ENCODE measurements around the gene NMNAT2.
"Not testable (repeated sequence)": the region's sequence is repeated elsewhere in the genome, so short reads cannot be mapped to it uniquely, and the experiment has no call there.

NMNAT2 gene

DNA sequence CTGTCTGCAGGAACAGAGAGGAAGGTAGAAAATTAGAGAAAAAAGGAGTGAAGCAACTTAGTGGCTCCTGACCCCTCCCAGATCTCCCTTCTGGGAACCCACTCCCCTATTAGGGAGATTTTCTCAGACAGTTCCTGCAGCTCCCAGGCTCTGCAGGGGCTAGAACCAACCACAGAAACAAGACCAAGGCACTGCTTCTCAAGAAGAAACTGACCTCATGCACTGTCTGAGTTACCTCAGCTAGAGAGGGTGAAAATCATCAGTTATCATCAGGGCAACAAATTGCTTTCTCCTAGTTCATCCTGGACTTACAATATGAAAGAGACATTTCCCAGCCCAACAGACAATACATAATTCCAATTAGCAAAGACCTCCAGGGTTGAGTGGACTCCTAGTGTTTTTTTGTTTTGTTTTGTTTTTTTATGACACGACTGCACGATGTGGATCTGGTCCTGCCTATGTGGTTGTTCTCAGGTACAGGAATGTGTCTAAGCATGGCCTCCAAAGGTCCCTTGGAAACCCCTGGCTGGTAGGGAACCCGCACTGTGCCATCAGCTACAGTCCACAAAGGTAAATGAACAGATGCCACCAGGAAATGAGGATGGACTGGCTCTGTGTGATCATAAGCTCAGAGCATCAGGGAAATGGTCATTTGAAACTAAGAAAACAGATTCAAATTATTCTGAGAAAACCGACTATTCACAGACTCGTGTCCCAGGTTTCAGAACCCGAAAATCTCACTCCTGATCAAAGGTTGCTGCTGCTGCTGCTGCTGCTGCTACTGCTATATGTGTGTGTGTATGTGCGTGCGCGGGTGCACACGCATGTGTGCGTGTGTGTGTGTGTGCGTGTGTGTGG, 166.8 kb downstream of the NMNAT2 start:
- no peak for DNase-seq

DNA sequence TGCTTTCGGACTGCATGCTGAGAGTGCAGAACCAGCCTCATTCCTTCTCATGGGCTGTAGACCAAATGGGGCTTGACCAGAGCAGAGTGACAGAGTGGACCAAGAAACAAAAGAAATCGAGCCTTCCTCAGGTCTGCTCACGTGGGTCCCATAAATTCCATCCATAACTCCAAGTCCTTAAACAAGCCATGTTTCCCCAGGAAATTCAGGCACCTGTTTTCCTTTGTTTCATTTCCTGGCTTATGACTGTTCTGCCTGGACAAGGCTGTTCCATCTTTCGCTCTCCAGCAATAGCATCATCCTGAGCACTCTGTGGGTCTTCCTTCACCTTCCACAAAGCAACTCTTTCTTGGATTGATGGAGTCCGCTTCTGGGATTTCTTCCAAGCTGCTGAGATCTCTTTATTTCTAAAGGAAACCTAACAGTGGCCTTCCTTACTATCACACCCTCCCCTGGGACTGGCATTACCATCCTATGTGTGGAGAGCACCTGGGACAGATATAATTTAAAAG, 168.2 kb downstream of the NMNAT2 start:
- no peak for DNase-seq

DNA sequence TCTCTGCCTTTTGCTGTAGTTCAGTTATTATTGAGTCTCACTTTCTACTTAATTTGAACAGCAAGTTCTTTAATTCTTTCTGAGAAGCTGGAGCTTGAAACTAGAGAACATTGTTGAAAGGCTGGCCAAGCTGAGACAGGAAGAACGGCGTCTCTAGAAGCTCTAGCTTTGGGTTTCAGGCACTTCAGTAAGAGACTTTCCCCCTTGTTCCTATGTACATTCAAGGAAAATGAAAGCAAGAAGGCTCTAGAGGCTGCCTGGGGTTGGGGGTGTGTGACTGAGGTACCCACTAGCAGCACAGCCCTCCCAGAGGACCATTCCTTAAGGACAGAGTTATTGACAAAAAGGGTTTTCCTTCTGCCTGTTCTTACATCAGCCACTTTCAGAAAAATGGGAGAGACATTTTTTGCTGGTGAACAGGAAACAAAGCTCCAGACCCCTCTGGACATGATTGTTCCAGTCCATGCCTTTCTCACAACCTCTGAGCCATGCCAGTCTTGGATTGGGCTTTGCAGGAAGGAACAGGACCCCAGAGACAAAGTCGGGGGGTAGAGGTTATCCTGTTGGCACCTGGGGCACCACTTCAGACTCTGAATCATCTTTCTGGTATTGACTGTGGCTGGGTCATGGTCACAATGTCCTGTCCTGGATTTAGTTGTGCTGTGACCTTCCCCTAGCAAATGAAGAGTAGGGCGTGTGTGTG, 169.0 kb downstream of the NMNAT2 start:
- DNase-seq = no peak

DNA sequence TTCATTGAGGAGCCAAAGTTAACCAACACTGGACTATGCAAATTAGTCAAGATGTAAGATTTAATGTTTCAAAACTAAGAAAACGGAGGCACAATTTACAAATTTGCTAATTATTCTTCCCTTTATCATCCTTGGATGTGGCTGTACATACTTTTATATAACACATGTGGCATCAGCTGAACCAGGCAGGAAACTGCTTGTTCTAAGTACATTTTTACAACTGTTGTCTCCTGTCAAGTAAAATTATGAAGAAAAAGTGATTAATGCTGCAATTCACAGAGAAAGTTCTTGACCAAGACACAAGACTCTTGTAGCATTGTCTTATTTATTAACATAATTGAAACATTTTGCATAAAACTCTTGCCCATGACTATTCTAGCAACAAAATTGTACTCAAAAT, 170.2 kb downstream of the NMNAT2 start:
- no peak for DNase-seq

DNA sequence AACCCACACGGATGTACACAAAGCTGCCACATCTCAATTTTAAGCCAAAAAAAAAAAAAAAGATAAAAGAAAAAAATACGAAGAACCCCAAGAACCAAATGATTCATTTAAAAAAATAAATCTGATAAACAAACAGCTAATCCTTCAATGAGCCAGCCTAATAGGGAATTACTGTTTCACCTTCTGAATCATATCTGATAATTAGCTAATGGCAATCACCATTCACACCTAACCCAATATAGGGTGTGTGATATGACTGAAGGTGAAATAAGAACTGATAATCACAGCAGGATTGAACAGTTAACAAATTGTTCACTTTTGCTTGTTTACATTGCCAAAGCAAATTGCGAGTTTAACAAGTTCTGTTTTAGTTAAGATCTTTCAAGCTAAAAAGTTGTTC, 170.7 kb downstream of the NMNAT2 start:
- DNase-seq = no peak

DNA sequence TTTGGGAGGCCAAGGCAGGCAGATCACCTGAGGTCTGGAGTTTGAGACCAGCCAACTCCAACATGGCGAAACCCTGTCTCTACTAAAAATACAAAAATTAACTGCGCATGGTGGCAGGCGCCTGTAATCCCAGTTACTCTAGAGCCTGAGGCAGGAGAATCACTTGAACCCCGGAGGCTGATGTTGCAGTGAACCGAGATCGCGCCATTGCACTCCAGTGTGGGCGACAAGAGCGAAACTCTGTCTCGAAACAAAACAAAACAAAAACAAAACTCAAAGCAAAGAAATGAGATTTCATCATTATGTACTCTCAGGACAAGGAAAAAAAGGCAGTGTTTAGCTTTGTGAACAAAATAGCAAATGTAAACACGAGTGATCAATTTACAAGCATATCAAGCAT, 171.1 kb downstream of the NMNAT2 start:
- DNase-seq = no peak

DNA sequence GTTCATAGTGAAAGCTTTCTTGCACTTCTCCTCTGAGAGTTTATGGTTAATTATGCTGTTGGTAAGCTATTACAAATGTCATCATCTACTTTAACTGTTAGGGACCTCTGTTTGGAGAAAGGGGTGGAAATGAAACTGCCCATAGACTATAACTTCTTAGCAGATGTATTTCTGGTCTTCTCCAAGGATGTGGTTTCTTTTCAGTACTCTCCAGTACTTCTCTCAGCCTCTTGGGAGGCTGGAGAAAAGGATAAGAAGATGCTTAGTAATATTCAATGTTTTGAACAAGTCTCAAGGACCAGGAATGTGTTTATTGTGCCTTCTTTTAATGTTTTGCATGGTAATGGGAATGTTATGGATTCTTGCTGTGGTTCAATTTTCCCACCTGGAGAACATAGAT, 171.7 kb downstream of the NMNAT2 start:
- no peak for DNase-seq

DNA sequence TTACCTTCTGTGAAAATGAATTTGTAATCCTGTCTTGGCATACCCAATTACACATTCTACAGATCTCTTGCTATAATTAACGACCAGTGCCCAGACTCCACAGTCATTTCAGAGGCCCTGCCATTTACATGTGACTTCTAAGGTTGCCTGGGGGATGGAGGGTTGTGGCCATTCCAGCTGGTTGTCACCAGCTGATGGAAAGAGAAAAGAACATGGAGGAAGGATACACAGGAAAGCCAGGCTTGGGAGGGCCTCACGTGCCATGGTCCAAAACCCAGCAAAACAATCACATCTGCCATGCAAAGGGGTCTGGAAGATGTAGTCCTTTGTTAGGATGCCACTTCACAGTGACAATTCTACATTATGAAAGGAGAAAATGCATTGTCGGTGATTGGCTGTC, 172.8 kb downstream of the NMNAT2 start:
- DNase-seq = no peak

DNA sequence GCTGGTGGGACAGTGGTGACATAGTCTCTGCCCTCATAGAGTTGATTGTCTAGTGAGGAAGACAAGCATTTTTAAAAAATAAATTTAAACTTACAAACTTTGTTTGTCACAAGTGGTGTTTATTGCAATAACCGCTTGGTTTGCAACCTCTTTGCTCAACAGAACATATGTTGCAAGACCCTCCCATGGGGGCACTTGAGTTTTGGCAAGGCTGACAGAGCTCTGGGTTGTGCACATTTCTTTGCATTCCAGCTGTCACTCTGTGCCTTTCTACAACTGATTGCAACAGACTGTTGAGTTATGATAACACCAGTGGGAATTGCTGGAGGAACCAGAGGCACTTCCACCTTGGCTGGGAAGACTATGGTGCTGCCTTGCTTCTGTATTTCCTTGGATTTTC, 173.7 kb downstream of the NMNAT2 start:
- DNase-seq = no peak

DNA sequence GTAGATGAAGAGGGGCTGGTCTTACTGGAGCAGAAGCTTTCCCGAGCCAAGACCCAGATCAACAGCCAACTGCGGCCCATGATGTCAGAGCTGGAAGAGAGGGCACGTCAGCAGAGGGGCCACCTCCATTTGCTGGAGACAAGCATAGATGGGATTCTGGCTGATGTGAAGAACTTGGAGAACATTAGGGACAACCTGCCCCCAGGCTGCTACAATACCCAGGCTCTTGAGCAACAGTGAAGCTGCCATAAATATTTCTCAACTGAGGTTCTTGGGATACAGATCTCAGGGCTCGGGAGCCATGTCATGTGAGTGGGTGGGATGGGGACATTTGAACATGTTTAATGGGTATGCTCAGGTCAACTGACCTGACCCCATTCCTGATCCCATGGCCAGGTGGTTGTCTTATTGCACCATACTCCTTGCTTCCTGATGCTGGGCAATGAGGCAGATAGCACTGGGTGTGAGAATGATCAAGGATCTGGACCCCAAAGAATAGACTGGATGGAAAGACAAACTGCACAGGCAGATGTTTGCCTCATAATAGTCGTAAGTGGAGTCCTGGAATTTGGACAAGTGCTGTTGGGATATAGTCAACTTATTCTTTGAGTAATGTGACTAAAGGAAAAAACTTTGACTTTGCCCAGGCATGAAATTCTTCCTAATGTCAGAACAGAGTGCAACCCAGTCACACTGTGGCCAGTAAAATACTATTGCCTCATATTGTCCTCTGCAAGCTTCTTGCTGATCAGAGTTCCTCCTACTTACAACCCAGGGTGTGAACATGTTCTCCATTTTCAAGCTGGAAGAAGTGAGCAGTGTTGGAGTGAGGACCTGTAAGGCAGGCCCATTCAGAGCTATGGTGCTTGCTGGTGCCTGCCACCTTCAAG, 174.8 kb downstream of the NMNAT2 start:
- DNase-seq = no peak

DNA sequence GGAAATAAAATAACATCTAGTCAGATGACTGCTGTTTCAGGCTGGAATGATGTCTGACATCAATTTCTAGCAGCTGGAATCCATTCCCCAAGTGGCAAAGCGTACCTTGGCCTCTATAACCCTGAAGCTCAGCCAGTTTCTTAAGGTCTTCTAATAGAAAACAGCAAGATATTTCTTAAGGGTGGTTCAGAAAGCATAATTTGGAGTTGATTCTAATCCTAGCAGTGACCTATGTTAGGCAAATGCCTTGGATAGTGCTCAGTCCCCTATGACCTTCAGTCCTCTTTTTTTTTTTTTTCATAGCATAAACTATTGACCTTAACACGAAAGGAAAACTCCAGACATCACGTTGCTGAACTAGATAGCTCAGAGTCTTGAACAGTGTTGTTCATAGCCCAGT, 175.6 kb downstream of the NMNAT2 start:
- no peak for DNase-seq

DNA sequence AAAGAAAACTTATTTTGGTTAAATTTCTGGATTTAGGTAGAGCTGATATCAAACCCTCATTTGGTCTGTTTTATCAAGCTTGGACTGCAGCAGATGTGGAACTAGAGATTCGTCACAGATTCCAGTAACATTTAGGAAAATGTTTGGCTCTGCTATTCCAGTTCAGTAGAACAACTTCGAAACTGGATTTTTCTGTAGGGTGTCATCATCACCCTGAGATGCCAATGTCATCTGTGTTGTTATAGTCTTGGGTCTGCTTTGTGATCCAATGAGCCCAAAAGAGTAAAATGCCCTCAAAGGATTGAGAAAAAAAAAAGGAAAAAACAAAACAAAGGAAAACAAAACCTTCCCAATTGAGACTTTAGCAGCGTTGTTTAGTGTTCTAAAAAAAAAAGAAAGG, 176.7 kb downstream of the NMNAT2 start:
- DNase-seq = no peak

DNA sequence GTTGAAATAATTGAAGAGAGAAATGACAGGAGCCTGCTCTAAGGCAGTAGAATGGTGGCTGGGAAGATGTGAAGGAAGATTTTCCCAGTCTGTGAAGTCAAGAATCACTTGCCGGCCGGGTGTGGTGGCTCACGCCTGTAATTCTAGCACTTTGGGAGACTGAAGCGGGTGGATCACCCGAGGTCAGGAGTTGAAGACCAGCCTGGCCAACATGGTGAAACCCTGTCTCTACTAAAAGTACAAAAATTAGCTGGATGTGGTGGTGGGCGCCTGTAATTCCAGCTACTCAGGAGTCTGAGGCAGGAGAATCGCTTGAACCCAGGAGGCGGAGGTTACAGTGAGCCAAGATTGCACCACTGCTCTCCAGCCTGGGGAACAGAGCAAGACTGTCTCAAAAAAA, 177.3 kb downstream of the NMNAT2 start:
- not testable (repeated sequence) for DNase-seq

DNA sequence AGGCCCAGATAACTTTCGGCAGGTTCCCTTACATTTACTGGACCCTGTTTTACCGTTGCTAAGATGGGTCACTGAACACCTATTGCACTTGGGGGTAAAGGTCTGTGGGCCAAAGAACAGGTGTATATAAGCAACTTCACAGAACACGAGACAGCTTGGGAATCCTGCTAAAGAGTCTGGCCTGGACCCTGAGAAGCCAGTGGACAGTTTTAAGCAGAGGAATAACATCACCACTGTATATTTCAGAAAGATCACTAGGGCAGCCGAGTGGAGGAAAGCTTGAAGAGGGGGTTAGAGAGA, 177.7 kb downstream of the NMNAT2 start:
- no peak for DNase-seq

DNA sequence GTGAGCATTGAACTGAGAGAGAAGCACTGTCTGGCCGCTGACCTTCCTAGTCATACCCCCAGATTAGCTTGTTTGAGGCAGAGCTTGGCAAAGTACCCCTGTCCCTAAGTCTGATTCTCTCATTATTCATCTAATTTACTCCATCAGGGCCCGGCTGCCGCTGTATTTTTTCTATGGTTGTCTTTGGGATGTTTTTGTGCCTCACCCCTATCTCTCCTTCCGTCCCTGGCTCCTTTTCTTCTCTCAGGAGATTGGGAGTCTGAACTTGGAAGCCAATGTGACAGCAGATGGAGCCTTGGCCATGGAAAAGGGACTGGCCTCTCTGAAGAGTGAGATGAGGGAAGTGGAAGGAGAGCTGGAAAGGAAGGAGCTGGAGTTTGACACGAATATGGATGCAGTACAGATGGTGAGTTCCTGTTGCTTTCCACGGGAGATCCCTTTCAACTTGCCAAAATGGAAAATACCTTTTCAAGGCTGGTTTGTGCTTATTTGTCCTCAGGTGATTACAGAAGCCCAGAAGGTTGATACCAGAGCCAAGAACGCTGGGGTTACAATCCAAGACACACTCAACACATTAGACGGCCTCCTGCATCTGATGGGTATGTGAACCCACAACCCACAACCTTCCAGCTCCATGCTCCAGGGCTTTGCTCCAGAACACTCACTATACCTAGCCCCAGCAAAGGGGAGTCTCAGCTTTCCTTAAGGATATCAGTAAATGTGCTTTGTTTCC, 178.2 kb downstream of the NMNAT2 start:
- DNase-seq = no peak

DNA sequence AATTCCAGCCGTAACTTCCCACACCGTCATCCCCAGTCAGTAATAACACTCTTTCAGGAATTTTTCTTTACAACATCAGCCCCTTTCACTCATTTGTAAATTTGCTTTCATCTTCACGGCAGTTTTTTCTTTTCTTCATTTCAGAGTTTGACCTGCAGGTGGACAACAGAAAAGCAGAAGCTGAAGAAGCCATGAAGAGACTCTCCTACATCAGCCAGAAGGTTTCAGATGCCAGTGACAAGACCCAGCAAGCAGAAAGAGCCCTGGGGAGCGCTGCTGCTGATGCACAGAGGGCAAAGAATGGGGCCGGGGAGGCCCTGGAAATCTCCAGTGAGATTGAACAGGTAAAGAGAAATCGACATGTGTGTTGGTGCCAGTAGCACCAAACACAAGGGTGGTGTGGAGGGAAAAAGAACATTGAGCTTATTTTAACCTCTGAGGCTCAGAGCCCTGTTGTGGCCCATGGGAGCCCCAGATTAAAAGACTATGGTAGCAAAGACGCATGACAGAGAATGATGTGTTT, 178.9 kb downstream of the NMNAT2 start:
- no peak for DNase-seq

DNA sequence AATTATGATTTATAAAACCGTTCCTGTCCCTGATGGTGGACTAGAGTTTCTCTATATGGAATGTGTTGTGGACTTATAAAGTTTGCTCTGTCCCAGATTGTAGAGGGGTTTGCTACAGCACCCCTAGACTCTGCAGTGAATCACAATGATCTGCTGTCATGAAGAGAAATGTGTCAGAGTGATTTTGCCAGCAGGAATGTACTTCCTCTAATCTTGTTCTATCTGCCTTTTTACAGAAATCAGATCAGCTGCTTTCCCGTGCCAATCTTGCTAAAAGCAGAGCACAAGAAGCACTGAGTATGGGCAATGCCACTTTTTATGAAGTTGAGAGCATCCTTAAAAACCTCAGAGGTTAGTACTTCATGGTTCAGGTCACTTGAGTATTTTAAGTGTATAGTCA, 180.1 kb downstream of the NMNAT2 start:
- no peak for DNase-seq

DNA sequence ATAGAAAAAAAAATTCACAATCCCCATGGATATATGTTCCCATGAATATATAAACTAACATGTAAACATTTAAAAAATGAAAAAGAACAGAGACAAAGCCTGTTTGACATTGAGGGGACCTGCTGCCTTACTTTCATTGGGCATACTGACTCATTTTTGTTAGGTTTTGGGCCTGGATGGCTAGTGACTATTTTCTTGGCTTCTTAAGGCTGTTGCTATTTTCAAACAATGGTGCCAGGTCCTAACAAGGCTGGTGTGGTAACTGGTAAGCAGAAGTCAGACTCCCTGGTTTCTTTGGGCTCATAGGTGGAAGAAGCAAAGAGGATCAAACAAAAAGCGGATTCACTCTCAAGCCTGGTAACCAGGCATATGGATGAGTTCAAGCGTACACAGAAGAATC, 181.1 kb downstream of the NMNAT2 start:
- no peak for DNase-seq

DNA sequence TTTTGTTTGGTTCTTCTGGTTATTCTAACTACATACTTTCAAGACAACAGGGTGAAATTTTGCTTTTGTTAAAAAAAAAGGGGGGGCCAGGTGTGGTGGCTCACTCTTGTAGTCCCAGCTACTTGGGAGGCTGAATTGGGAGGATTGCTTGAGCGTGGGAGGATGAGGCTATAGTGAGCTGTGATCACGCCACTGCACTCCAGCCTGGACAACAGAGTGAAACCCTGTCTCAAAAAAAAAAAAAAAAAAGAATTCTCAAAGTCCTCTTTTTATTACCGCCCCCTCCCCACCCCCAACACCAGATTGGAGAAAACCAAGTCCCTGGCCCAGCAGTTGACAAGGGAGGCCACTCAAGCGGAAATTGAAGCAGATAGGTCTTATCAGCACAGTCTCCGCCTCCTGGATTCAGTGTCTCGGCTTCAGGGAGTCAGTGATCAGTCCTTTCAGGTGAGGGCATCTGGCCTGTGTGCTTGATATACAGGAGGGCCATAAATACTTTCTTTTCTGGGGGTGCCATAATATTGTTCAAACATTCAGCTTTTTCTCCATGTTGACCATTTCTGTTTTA, 181.9 kb downstream of the NMNAT2 start:
- DNase-seq = no peak

DNA sequence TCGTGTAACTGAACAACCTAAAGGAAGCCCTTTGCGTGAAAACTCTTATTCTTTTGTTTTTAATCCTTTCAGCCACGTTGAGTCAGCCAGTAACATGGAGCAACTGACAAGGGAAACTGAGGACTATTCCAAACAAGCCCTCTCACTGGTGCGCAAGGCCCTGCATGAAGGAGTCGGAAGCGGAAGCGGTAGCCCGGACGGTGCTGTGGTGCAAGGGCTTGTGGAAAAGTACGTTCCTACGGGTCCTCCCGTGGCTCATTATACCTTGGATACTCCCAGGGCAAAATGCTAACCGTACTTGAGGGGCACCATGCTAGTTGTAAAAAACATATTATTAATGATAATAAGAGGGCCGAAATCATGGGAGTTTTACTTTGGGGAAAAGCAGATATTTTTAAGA, 182.7 kb downstream of the NMNAT2 start:
- DNase-seq = no peak

DNA sequence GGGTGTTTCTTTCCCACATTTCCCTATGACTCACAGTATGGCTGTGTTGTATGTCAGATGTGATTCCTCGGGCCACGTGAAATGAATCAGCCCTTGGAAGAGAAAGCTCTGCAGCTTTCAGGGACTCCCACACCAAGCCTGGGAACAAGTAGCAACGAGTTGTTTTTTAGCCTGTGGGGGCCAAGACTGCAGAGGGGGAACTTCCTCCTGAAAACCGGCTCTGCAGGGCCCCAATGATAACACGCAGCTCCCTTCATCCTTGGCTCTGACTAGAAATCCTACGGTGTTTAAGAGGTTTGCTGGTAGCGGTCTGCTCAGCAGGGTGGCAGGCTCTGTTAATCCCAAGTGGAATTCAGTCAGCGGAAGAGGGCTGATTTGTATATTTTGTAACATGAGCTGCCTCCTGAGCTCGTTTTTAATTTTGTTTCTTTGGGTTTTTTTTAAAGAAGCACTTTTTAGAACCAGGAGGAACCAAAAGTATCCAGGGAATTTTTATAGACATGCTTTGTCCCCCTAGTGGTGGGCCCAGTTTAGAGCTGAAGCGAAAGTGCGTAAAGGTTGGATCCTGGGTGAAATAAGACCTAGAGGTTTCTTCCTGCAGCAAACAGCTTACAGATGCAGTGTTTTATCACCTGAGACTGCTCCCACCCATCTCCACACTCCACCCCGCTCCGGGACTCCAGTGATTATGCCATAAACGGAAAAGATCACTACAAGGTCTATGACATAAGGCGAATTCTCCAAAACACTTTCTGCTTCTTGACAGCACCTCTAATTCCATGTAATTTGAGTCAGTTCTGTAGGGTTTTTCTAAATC, 183.3 kb downstream of the NMNAT2 start:
- DNase-seq = no peak
